OCI-LY3 (cell line): ENCODE measurements around the gene ZNRF2.

Experiments
- CTCF ChIP-seq: fragments of 200-600, 300-600 bp; sonication (generic); IDR thresholded peaks from 2 replicates; pipeline ENCODE4 v1.5.1; 2014; ENCODE audit warnings: antibody characterized with exemption, low read length, low read depth
- EZH2phosphoT487 ChIP-seq: fragments of 200-600 bp; shearing (Covaris generic); IDR thresholded peaks from 2 replicates; pipeline ENCODE4 v1.6.1; 2018; ENCODE audit warnings: antibody characterized with exemption, mixed run types, low read depth

GRCh38 chr7:30247541-30248401, 36.6 kb upstream of the ZNRF2 start:
- no peak for TF ChIP-seq CTCF
- TF ChIP-seq EZH2phosphoT487, result no peak
